PFSK-1 (cell line): Measurements from ENCODE around the gene DNAH1.

Experiments
- FOXP2 ChIP-seq: optimal IDR thresholded peaks from 2 replicates; pipeline ENCODE3; 2011; ENCODE audit warnings: borderline replicate concordance, control low read depth, inconsistent platforms; ENCODE audit not compliant: insufficient read depth; ENCODE audit errors: extremely low read length, extremely low read depth
- POLR2AphosphoS5 ChIP-seq: IDR thresholded peaks from 2 replicates; pipeline ENCODE4 v1.6.1; 2012; ENCODE audit warnings: low read depth, mild to moderate bottlenecking, control low read depth, low read length, moderate library complexity
- REST ChIP-seq, 2 experiments: IDR thresholded peaks; 2 replicates each; pipeline versions ENCODE4 v1.6.1 to v1.8.0; 2011 to 2012; ENCODE audit warnings: low read depth in 2 of 2, low read length in 2 of 2, control low read depth in 1 of 2, inconsistent platforms in 1 of 2, mild to moderate bottlenecking in 1 of 2, moderate library complexity in 1 of 2; ENCODE audit not compliant: insufficient read depth in 1 of 2

GRCh38 chr3:52393131-52393807 is 77.2 kb downstream of the DNAH1 start:
- TF ChIP-seq REST (IDR thresholded peaks at IDR 0.05; ENCODE audit: insufficient read depth in 1 of 2, low read depth in 2 of 2, low read length in 2 of 2), result no peak
- TF ChIP-seq FOXP2, result no peak
- TF ChIP-seq POLR2AphosphoS5, result no peak
